DOHH2 (cell line): ENCODE data around the gene PKD2.

ENCODE experiments used
- H3F3A ChIP-seq: fragments of 200-600 bp; sonication (generic), shearing (Covaris generic); 2 replicates; pipeline ENCODE4 v1.6.0; 2016; ENCODE audit warnings: antibody characterized with exemption, mild to moderate bottlenecking; ENCODE audit not compliant: control insufficient read depth, insufficient read depth
- H3K27ac ChIP-seq: fragments of 200-600 bp; sonication (generic); 2 replicates; pipeline ENCODE4 v1.5.1; 2014; ENCODE audit warnings: low read depth, mild to moderate bottlenecking, low read length, moderate library complexity
- H3K27me3 ChIP-seq: fragments of 200-600 bp; sonication (generic); 2 replicates; pipeline ENCODE4 v1.6.1; 2014; ENCODE audit warnings: mild to moderate bottlenecking, low read length, mixed read lengths; ENCODE audit not compliant: control insufficient read depth
- H3K36me3 ChIP-seq: fragments of 200-600 bp; sonication (generic); 2 replicates; pipeline ENCODE4 v1.6.1; 2014; ENCODE audit warnings: mild to moderate bottlenecking, low read length, moderate library complexity, mixed read lengths; ENCODE audit not compliant: control insufficient read depth
- H3K4me1 ChIP-seq: fragments of 200-600 bp; sonication (generic); 2 replicates; pipeline ENCODE4 v1.6.1; 2014; ENCODE audit warnings: mild to moderate bottlenecking, low read length, mixed read lengths; ENCODE audit not compliant: control insufficient read depth
- H3K4me2 ChIP-seq: fragments of 200-600 bp; sonication (generic); 2 replicates; pipeline ENCODE4 v1.6.0; 2014; ENCODE audit warnings: mild to moderate bottlenecking, low read length, moderate library complexity
- H3K4me3 ChIP-seq: fragments of 200-600 bp; sonication (generic); 2 replicates; pipeline ENCODE4 v1.5.1; 2014; ENCODE audit warnings: mild to moderate bottlenecking, low read length, mixed read lengths
- H3K79me2 ChIP-seq: fragments of 200-600 bp; sonication (generic); 2 replicates; pipeline ENCODE4 v1.6.1; 2014; ENCODE audit warnings: mild to moderate bottlenecking, low read length, mixed read lengths; ENCODE audit not compliant: control insufficient read depth
- H3K9me2 ChIP-seq: fragments of 200-600 bp; sonication (generic); replicated peaks from 2 replicates; pipeline ENCODE4 v1.6.1; 2014; ENCODE audit warnings: mild to moderate bottlenecking, low read length, mixed read lengths; ENCODE audit not compliant: control insufficient read depth
- H3K9me3 ChIP-seq: fragments of 200-600 bp; sonication (generic); 2 replicates; pipeline ENCODE4 v1.6.1; 2014; ENCODE audit warnings: antibody characterized with exemption, low read length, mixed read lengths; ENCODE audit not compliant: control insufficient read depth, insufficient read depth
- H4K20me1 ChIP-seq: fragments of 200-600 bp; sonication (generic); 2 replicates; pipeline ENCODE4 v1.6.0; 2014; ENCODE audit warnings: low read depth, mild to moderate bottlenecking, antibody characterized with exemption, low read length, moderate library complexity; ENCODE audit not compliant: control insufficient read depth, insufficient read depth
- CTCF ChIP-seq: fragments of 200-600 bp; sonication (generic); IDR thresholded peaks from one replicate; pipeline ENCODE4 v1.5.1; 2014; ENCODE audit warnings: antibody characterized with exemption, mild to moderate bottlenecking, low read depth, low read length; ENCODE audit not compliant: poor library complexity, severe bottlenecking
- EZH2phosphoT487 ChIP-seq: fragments of 200-600 bp; sonication (generic); IDR thresholded peaks from 2 replicates; pipeline ENCODE4 v1.6.1; 2017; ENCODE audit warnings: borderline replicate concordance, mild to moderate bottlenecking, antibody characterized with exemption, low read length, moderate library complexity, mixed read lengths

PKD2 gene

DNA sequence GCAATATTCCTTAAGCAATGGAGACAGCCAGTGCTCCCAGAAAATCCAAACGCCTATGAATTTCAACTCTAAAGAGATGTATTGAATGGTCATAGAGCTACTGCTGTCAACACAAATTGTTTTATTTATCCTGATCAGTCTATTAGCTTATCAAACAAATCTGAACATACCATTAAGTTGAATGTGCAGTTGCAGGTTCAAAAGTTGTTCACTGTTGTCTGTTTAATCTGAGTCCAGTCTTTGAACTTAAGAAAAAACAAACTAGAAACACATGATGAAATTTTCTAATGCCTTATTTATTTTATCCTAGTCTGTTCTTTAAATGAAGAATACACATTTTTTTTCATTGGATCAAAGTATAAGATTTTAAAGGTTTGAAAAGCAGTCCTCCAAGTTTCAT, 73.2 kb downstream of the PKD2 start:
- no peaks in the 10 kb centered on the region for H3K27me3 ChIP-seq
- no peaks in the 10 kb centered on the region for H3F3A ChIP-seq
- H3K4me1 ChIP-seq: no peaks in the 10 kb centered on the region
- no peak overlapping the region for H3K4me3 ChIP-seq
- no peak overlapping the region for H3K27ac ChIP-seq
- TF ChIP-seq EZH2phosphoT487: no peak
- no peak for TF ChIP-seq CTCF
- H4K20me1 ChIP-seq: no peaks in the 10 kb centered on the region
- no peak overlapping the region for H3K4me2 ChIP-seq
- peaks cover 14% of the 10 kb centered on the region for H3K36me3 ChIP-seq
- H3K79me2 ChIP-seq: no peaks in the 10 kb centered on the region
- H3K9me3 ChIP-seq: no peaks in the 10 kb centered on the region
- H3K9me2 ChIP-seq: no peaks in the 10 kb centered on the region

DNA sequence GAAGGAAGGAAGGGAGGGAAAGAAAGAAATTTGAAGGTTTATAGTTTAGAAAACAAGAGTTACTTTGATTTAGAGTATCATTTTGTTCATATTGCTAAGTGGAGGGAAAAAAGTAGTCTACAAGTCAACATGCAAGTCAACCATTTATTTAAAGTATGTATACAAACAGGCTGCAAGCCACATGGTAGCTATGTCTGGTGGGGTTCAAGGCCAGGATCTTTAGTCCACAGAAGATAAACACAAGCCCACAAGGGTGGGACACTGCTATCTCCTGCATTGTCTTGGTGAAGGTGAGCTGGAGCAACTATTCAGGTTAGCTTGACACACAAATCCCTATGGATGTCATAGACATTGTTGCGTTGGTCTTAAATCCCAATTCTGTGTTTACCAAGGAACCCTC, 79.6 kb downstream of the PKD2 start:
- no peaks in the 10 kb centered on the region for H3K27me3 ChIP-seq
- H4K20me1 ChIP-seq: no peaks in the 10 kb centered on the region
- no peaks in the 10 kb centered on the region for H3K9me2 ChIP-seq
- H3F3A ChIP-seq: no peaks in the 10 kb centered on the region
- H3K9me3 ChIP-seq: no peaks in the 10 kb centered on the region
- H3K4me2 ChIP-seq: no peak overlapping the region
- H3K79me2 ChIP-seq: no peaks in the 10 kb centered on the region
- no peak overlapping the region for H3K27ac ChIP-seq
- TF ChIP-seq CTCF: no peak
- TF ChIP-seq EZH2phosphoT487: no peak
- no peaks in the 10 kb centered on the region for H3K36me3 ChIP-seq
- H3K4me1 ChIP-seq: no peaks in the 10 kb centered on the region
- H3K4me3 ChIP-seq: no peak overlapping the region

GRCh38 chr4:88090898-88091297, 83.5 kb downstream of the PKD2 start:
- 0 out of 2 replicates have a peak, but pooled peaks cover 3% of the 10 kb centered on the region for H3K27me3 ChIP-seq
- H3K27ac ChIP-seq: no peak overlapping the region
- H4K20me1 ChIP-seq: no peaks in the 10 kb centered on the region
- no peak overlapping the region for H3K4me2 ChIP-seq
- H3K9me2 ChIP-seq: no peaks in the 10 kb centered on the region
- TF ChIP-seq CTCF (no peak), EZH2phosphoT487 (no peak)
- no peaks in the 10 kb centered on the region for H3K79me2 ChIP-seq
- H3K9me3 ChIP-seq: no peaks in the 10 kb centered on the region
- no peak overlapping the region for H3K4me3 ChIP-seq
- no peaks in the 10 kb centered on the region for H3F3A ChIP-seq
- H3K4me1 ChIP-seq: no peaks in the 10 kb centered on the region
- no peaks in the 10 kb centered on the region for H3K36me3 ChIP-seq

DNA sequence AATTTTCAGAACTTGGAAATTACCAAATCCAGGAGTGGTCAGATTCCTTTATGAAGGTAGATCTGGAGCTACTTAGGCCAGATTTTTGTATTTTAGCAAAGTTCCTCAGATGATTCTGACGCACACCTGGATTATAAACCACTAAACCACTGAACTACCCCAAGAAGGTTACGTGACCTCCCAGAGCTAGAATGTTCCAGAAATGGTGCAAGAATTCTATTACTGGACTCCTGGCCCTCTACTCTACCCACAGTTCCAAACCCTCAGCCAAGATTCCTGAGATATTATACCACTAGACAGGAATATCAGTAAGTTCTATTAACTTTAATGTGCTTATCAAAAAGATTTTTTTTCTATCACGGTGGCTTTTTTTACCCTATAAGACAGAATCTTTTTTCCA, 83.9 kb downstream of the PKD2 start:
- H3F3A ChIP-seq: no peaks in the 10 kb centered on the region
- no peak overlapping the region for H3K27ac ChIP-seq
- no peaks in the 10 kb centered on the region for H3K36me3 ChIP-seq
- no peak overlapping the region for H3K4me3 ChIP-seq
- no peaks in the 10 kb centered on the region for H3K9me2 ChIP-seq
- no peak overlapping the region for H3K4me2 ChIP-seq
- no peaks in the 10 kb centered on the region for H3K79me2 ChIP-seq
- H3K9me3 ChIP-seq: no peaks in the 10 kb centered on the region
- H3K4me1 ChIP-seq: no peaks in the 10 kb centered on the region
- TF ChIP-seq EZH2phosphoT487 (no peak), CTCF (no peak)
- H4K20me1 ChIP-seq: no peaks in the 10 kb centered on the region
- 0 out of 2 replicates have a peak, but pooled peaks cover 3% of the 10 kb centered on the region for H3K27me3 ChIP-seq
